Measurements from ENCODE around the gene ZNF512B. TPM values are rescaled to one million over a fixed set of nuclear protein-coding genes. Genes with fewer than 3 reads are reported as not detected.

ZNF512B gene
- total RNA-seq, 4 donors from 2014 or later, result 2.6 to 11.9 (median 4.7) TPM

DNA sequence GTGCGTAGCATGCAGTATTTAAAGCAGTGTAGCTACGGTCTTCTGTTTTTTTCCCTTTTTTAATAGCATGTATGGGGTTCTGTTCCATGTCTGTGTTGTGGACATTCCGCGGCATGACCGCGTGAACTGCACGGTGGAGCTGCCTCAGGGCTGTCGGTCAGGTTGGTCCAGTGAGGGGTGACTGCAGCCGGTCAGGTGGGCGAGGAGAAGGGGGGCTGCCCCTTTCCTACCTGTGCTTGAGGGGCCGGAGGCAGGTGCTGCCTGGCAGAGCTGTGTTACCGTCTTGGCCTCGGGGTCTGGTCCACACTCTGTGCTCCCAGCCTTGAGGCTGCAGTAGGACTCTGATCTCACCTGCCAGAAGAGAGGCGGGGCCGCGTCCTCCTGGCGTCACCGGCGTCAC is 38.0 kb downstream of the ZNF512B start:
- TF ChIP-seq, protein P1, sequence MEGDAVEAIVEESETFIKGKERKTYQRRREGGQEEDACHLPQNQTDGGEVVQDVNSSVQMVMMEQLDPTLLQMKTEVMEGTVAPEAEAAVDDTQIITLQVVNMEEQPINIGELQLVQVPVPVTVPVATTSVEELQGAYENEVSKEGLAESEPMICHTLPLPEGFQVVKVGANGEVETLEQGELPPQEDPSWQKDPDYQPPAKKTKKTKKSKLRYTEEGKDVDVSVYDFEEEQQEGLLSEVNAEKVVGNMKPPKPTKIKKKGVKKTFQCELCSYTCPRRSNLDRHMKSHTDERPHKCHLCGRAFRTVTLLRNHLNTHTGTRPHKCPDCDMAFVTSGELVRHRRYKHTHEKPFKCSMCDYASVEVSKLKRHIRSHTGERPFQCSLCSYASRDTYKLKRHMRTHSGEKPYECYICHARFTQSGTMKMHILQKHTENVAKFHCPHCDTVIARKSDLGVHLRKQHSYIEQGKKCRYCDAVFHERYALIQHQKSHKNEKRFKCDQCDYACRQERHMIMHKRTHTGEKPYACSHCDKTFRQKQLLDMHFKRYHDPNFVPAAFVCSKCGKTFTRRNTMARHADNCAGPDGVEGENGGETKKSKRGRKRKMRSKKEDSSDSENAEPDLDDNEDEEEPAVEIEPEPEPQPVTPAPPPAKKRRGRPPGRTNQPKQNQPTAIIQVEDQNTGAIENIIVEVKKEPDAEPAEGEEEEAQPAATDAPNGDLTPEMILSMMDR (IDR thresholded peaks at IDR 0.05; ENCODE audit: low read depth), result no peak

- TF ChIP-seq, protein P1 (IDR thresholded peaks at IDR 0.05; ENCODE audit: low read depth), result no peak
Measured at GRCh38 chr20:63930971-63931553, 38.7 kb downstream of the ZNF512B start.

DNA sequence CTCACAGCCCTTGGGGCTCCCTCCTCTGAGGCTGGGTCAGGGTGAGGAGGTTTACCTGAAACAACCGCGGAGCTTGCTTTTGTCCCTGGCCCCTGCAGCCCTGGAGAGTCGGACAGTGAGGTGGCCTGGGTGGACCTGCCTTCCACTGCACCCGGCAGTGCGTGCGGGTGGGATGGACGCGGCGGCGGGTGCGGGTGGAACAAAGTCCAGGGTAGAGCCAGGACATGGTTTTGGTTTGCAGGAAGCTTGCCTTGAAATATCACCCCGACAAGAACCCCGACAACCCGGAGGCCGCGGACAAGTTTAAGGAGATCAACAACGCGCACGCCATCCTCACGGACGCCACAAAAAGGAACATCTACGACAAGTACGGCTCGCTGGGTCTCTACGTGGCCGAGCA is 40.7 kb downstream of the ZNF512B start:
- TF ChIP-seq, protein P1 (IDR thresholded peaks at IDR 0.05; ENCODE audit: low read depth), result no peak

GRCh38 chr20:63926298-63926697 is 43.4 kb downstream of the ZNF512B start:
- TF ChIP-seq, protein P1 (IDR thresholded peaks at IDR 0.05; ENCODE audit: low read depth), result no peak

DNA sequence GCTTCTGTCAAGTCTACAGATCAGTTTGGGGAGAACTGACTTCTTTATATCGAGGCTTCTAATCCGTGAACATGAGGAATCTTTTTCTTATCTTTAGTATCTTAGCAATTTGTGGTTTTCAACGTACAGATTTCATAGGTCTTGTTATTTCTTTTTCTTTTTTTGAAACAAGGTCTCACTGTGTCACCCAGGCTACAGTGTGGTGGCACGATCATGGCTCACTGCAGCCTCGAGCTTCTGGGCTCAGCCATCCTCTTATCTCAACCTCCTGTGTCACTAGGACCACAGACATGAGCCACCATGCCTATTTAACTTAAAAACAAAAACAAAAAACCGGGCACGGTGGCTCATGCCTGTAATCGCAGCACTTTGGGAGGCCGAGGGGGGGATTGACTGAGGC is 45.5 kb downstream of the ZNF512B start:
- TF ChIP-seq, protein P1 (IDR thresholded peaks at IDR 0.05; ENCODE audit: low read depth), result no peak

DNA sequence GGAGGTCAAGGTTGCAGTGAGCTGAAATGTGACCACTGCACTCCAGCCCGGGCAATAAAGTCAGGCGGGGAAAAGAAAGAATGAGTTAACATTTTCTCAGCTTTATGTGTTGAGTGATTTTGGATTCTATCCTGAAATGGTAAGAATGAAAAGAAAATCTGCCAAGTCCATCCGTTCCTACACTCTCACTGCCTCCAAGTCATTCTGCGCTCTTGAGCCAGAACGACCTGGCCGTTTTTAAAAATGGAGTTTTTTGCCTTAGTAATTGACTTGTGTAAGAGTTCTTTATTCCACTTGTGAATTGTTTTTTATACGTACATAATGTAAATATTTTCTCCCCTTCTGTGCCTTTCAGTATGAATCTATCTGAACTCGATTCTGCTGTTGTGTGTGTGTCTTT is 46.1 kb downstream of the ZNF512B start:
- TF ChIP-seq, protein P1 (IDR thresholded peaks at IDR 0.05; ENCODE audit: low read depth), result no peak

GRCh38 chr20:63920226-63920625 is 49.5 kb downstream of the ZNF512B start:
- TF ChIP-seq, protein P1 (IDR thresholded peaks at IDR 0.05; ENCODE audit: low read depth), result no peak
